Measurements from ENCODE around the gene NVL. TPM values are rescaled to one million over a fixed set of nuclear protein-coding genes. Genes with fewer than 3 reads are reported as not detected.

Gene NVL
- total and polyA plus RNA-seq, 2 of the 8 experiments (the other 6 are each of a cell fraction or from before 2014, with no cell fraction given) = 22.7 to 45.8 TPM

DNA sequence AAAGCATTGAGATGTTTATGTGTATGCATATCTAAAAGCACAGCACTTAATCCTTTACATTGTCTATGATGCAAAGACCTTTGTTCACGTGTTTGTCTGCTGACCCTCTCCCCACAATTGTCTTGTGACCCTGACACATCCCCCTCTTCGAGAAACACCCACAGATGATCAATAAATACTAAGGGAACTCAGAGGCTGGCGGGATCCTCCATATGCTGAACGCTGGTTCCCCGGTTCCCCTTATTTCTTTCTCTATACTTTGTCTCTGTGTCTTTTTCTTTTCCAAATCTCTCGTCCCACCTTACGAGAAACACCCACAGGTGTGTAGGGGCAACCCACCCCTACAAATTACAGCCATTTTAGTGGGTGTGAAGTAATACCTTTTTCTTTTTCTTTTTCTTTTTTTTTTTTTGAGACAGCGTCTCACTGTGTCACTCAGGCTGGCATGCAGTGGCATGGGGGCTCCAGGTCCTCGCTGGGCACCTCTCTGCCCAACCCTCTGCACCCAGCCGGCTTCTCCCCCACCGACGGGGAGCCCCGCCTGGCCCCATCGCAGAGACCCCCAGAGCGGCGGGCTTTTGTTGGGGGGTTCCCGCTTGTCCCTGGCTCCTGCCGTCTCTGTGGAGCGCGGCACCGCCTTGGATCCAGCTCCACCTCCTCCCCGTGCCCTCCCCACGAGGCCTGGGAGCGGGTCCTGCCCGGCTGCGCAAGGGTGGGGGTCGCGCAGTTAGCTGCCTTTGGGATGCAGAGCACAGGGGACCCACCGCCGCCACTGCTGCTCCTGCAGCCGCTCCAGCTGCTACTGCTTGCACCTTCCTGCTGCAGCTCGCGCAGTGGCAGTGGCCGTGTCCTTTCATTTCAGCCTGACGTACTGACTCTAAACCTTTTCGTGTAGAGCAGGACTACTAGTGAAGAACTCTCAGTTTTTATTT is 10.7 kb upstream of the NVL start (continued):
- peak; percentile 35; the same call in 1 of the 2 replicates for TF ChIP-seq SP4 (IDR thresholded peaks at IDR 0.05; ENCODE audit: low read length)

All from H1 (cell line).